Breast epithelium (tissue), 3 donors: ENCODE data around the gene FBLN2.
"Not testable (repeated sequence)": the region's sequence is repeated elsewhere in the genome, so short reads cannot be mapped to it uniquely, and the experiment has no call there.

Experiments used
- POLR2A ChIP-seq: fragments of 450-650 bp; IDR thresholded peaks from one replicate; pipeline ENCODE4 v1.6.1; 2016; ENCODE audit warnings: antibody characterized with exemption, mild to moderate bottlenecking, moderate library complexity
- POLR2AphosphoS5 ChIP-seq, 3 donors: sonication (generic); formaldehyde crosslinking; IDR thresholded peaks; one replicate each; pipeline ENCODE4 v1.6.1; 2017; ENCODE audit warnings: antibody characterized with exemption in 3 of 3
- TF ChIP-seq, protein P1 (sequence below), 3 donors: fragments of 450-650 bp; IDR thresholded peaks; one replicate each; pipeline ENCODE4 v1.5.1; 2016 to 2017; ENCODE audit warnings: antibody characterized with exemption in 3 of 3, mild to moderate bottlenecking in 3 of 3, moderate library complexity in 3 of 3

DNA sequence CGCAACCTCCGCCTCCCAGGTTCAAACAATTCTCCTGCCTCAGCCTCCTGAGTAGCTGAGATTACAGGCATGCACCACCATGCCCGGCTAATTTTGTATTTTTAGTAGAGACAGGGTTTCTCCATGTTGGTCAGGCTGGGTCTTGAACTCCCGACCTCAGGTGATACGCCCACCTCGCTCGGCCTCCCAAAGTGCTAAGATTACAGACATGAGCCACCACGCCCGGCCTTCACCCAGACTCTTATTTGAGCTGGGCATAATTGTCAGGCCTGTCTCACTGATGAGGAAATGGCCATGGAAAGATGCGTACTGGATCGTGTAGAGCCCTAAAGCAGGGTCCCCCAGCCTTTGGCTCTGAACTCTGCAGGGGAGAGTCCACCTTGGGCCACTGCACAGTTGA, 49.7 kb upstream of the FBLN2 start:
- TF ChIP-seq, protein P1, sequence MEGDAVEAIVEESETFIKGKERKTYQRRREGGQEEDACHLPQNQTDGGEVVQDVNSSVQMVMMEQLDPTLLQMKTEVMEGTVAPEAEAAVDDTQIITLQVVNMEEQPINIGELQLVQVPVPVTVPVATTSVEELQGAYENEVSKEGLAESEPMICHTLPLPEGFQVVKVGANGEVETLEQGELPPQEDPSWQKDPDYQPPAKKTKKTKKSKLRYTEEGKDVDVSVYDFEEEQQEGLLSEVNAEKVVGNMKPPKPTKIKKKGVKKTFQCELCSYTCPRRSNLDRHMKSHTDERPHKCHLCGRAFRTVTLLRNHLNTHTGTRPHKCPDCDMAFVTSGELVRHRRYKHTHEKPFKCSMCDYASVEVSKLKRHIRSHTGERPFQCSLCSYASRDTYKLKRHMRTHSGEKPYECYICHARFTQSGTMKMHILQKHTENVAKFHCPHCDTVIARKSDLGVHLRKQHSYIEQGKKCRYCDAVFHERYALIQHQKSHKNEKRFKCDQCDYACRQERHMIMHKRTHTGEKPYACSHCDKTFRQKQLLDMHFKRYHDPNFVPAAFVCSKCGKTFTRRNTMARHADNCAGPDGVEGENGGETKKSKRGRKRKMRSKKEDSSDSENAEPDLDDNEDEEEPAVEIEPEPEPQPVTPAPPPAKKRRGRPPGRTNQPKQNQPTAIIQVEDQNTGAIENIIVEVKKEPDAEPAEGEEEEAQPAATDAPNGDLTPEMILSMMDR (IDR thresholded peaks at IDR 0.05) = not testable (repeated sequence)
- not testable (repeated sequence) for TF ChIP-seq POLR2A; POLR2AphosphoS5 (IDR thresholded peaks at IDR 0.05)
